HG03354 (cell line): Measurements from ENCODE around the gene EIPR1.

Experiments
- ATAC-seq: cut with Tn5 transposase; IDR thresholded peaks from one replicate; pipeline ENCODE4 v1.9.1; 2021; ENCODE audit warnings: mild to moderate bottlenecking; ENCODE audit not compliant: unreplicated experiment, poor library complexity, severe bottlenecking

Gene EIPR1

DNA sequence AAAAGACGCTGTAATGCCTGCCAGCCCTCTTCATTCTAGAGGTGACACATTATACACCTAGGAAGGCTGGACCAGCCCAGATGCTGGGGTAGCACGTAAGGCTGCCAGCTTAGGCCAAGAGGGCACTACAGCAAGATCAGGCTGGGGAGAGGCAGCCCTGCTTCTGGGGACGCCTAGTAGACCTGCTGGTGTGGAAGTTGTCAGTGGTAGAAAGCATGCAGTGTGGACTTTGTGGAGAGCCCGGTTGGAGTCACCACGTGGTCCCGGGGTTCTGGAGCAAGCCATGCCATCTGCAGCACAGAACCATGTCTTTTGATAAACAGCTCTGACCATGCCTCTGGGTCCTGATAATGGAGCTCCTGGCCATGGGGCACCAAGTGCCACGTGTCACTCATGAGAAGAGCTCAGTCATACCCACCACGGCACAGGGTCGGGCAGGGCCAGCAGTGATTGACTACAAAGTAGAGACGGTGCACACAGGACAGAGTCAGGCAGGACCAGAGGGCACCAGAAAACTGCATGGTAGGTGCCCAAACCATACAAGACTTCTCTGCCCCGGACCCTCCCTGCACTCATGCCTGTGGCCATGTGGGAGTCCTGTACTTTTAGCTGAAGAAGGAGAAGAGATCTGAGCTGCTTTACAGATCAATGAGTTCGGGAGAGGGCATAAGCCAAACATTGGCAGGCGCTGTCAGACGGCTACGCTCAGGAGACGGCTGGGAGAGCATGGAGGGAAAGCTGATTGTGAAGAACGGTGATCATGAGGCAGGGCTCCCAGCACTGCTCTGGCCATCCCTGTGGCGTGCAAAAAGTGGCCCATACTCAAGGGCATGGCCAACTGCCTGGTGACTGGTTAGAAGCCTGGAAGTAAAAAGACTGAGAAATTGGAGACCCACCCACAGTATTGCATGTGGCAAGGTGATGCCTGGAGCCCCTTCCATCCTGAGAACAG is 114.9 kb downstream of the EIPR1 start:
- no peak for ATAC-seq

DNA sequence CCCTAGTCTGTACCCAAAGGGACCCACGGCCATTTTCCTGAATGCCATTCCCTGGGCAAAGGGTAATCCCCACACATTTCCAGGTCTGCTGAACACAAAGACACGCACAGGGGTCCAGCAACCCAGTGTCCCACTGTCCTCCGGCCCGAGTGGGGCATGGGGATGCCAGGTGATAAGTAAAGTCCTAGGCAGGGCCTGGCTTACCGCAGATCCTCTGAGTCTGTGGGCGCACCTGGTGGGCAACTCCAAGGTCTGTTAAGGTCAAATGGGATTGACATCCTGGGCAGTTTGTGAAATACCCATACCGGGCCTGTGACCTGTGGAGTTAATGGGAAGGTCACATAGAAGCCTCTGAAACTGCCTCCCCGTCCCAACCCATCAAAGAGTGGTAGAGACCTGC is 116.1 kb downstream of the EIPR1 start:
- no peak for ATAC-seq

DNA sequence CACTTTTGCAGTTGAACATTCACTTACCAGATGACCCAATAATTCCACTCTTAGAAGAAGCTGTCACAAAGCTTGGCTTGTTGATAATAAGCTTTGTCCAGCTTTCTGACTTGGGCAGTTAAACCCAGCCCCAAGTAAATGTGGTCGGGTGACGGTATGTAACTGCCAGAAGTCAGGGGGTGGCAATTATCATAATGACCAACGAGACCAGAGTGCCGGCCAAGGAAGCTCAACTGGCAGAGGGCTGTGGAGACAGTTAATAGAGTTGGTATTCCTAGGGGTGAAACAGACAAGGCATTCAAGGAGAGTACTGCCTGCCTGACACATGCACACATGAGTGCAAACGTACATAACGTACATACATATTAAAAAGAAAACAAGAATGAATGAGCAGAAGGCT is 116.7 kb downstream of the EIPR1 start:
- no peak for ATAC-seq

DNA sequence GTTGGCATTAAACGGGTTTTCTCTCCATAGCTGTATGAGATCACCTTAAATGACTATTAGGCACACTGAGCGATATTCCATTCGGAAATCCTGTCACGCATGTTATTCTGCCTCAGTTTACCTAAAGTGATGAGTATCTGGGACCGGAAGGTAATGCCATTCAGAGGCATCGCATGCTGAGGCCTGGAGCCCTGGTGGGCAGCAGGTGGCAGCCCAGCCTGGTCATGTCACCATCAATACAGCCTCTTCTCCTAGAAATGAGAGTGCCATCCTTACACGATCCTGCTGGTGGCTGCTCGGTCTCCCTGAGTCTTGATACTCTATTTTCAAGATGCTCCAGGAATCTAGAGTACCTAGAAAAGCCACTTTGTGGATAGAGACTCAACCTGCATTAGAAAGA is 119.8 kb downstream of the EIPR1 start:
- ATAC-seq: no peak

DNA sequence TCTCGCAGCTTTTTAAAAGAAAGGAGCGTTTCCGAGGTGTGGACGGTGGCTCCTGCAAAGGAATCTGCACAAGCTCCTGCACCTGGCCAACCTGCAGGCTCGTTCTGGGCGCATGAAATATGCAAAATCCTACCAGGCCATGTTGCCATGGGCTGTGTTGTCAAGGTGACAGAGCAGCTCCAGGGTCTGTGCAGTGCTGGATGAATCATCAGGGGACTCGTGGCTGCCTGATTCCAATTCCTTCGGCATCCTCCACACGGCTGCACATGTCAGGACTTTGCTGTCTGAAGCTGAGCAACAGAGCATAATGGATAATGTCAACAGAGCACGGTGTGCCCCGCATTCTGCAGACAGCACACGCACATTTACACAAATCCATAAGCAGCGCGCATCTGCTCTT is 120.5 kb downstream of the EIPR1 start:
- no peak for ATAC-seq

DNA sequence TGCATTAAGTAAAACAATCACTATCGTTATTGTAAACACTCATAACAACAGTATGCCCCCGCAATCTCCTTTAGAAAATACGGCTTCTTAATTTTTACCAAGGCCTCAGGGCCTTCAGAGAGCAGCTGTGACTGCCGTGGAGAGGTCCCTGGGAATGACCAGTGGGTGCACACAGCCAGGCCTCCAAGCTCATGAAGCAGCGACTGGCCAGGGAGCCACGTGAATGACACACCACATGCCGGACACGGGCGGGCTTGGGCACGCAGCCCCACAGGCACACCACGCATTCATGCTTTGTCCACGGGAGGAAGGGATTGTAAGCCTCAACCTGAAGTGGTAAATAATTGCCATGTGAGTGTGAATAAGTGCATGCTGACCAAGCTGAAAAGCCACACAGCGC is 121.0 kb downstream of the EIPR1 start:
- no peak for ATAC-seq

DNA sequence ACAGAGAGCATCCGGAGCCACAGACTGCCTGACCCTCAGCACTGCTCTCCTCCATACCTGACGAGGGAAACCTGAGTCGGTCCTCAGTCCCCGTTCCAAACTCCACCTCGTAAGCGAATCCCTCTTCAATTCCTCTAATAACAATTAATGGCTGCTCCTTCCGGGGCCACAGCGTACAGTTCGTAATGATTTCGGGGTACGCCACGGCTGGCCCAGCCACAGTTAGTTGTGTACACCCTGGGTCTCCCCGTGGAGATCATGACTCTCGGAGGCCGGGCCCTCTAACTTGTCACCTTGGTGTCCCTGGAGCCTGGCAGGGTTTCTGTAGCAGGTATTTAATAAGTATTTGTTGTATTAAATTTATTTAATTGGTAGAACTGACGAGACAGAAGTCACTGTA is 121.5 kb downstream of the EIPR1 start:
- no peak for ATAC-seq

DNA sequence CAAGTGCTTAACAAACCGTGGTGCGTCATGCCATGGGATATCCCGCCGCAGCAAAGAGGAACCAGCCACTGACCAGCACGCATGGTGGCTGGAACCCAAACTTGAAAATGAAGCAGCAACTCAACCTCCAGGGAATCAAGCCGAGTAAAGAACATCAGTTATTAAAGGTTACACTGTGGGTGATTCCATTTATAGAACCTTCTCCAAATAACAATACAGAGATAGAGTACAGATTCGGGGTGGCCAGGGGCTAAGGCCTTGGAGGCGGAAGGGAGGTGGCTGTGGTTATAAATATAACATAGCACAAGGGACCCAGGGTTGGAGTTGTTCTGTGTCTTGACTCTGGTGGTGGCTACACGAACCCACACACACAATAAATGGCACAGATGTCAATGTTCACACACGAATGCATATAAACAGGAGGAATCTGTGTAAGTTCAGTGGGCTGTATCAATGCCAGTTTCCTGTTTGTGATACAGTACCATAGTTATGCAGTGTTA is 123.1 kb downstream of the EIPR1 start:
- ATAC-seq: peak; percentile 83

DNA sequence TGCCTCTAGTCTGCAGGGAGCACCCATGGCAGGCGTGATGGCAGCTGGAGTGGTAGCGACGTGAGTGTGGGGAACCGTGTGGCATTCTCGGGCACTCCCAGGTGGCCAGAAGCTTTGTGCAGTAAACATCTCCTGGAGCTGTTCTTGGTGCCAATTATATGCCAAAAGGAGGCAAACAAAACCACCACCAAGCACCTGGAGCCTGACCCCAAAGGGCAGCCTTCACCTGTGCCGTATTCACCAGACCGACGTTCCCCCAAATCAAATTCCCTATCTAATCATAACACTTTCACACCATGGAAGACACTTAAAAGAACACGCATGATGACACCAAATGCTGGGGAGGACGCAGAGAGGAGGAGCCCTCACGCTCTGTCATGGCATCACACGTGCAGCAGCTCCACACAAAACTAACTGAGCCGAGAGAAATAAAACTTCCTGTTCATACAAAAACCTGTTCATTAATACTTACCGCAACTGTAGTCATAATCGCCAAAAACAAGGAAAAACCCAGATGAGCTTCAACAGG is 123.6 kb downstream of the EIPR1 start:
- ATAC-seq: peak; percentile 1

DNA sequence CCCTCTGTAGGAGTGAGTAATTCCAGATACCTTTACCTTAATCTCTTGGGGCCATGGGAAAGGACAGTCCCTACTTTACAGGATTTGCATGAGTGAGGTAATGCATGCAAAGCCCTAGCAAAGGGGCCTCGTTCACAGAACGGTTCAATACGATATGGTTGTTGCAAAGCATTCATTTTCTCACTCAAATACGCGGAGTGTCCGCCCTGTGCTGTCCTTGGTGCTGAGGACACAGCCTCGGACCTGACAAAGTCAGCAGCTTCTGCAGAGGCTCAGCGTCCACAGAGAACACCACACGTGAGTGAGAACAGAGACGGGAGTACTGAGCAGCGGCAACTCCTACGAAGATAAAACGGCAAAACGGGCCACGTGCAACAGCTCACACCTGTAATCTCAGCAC is 125.7 kb downstream of the EIPR1 start:
- ATAC-seq: no peak

DNA sequence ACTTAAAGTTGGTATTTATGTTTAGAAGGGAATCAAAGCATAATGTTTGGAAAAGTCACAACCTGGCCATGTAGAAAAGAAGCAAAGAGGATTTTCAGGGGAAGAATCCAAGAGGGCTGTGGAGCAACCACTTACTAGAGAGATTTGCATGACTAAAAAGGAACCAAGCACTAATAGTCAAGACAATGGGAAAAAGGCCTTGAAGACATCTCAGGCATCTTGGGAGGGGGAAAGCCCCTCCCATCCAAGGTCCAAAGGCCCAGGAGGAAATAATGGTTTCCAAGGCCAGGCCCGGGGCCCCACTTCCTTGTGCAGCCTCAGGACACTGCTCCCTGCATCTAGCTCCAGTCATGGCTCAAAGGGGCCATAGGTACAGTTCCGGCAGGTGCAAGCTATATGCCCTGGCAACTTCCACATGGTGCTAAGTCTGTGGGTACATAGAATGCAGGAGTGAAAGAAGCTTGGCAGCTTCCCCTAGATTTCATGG is 128.1 kb downstream of the EIPR1 start:
- no peak for ATAC-seq

DNA sequence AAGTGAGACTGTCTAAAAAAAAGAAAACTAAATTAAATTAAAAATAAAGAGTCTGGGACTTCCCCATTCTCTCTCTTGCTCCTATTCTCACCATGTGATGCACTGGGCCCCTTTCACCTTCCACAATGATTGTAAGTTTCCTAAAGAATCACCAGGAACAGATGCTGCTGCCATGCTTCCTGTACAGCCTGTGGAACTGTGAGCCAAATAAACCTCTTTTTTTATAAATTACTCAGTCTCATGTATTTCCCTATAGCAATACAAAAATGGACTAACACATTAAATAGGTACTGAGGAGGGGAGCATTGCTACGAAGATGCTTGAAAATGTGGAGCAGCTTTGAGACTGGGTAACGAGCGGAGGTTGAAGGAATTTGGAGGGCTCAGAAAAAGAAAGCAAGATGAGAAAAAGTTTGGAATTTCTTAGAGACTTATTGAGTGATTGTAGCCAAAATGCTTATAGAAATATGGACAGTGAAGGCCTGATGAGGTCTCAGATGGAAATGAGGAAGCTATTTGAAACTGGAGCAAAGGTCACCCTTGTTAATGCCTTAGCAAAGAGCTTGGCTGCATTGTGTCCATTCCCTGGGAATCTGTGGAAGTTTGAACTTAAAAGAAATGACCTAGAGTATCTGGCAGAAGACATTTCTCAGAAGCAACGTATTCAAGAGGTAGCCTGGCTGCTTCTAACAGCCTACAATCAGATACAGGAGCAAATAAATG is 128.7 kb downstream of the EIPR1 start:
- no peak for ATAC-seq

DNA sequence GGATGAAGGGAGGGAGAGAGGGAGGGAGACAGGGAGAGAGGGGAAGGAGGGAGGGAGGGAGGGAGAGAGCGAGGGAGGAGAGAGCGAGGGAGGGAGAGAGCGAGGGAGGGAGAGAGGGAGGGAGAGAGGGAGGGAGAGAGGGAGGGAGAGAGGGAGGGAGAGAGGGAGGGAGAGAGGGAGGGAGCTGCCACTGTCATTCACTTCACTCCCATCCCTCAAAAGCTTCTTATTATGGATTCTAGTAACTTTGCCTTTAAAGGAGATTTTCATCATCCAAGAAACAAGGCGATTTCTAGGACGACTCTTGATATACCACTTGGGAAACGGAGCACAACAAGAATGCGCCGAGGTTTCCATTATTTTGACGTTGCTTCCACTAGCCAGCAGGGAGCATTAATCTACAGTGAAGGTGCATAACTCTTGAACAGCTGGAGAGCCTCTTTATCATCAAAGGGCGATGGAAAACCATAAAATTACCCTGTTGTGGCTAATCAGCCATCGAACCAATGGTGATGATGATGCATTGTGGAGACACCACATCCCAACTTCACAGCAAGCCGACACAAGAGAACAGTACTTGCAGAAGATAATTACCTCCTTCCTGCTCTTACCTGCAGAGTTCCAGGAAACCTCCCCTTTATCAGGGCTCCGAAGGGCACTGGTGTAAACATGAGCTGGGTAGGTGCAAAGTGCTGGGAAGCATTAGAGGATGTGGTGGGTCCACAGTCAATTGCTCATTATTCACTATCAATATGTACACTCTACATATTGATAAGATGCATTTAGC is 130.5 kb downstream of the EIPR1 start:
- no peak for ATAC-seq

DNA sequence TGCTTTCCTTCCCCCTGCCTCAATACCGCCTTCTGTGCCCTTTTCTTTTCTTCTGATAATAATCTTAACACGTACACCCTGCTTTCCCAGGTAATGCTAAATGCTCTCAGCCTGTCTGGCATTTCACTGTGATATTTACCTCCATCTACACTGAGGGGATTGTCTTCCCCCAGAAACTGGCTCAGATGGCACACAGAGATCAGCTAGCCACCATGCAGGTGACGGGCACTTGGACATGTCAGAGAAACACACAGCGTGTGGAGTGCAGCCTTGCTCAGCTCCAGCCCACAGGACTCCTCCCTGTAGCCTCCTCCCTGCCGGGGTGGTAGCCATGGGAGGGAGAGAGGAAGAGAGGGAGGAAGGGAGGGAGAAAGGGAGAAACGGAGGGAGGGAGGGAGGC is 131.2 kb downstream of the EIPR1 start:
- ATAC-seq: no peak

DNA sequence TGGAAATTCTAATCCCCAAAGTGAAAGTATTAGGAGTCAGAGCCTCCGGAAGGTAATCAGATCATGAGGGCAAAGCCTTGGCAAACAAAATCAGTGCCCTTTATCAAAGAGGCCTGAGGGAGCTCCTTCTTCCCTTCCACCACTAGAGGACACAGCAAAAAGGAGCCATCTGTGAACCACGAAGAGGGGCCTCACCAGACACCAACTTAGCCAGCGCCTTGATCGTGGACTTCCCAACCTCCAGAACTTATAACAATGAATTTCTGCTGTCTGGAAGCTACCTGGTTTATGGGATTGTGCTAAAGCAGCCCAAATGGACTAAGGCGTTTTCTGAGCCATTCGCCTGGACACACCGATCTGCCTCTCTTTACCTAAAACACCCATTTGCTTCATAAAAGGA is 133.1 kb downstream of the EIPR1 start:
- no peak for ATAC-seq

DNA sequence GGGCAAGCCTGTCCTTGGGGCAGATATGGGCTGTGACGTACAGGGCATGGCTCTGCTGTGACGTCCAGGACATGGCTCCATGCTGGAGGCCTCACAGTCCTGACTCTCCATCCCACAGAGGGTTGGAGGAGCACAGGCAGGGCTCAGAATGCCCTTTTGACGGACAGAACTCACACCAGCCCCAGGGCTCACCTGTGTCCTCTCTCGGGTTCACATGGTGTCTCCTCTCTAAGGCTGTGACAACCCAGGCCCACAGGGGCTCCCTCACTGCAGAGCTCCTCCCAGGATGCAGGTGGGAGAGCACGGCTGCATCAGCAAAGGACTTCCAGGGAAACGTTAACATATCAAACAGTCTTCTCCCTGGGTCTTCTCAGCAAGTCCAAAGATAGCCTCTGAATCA is 133.8 kb downstream of the EIPR1 start:
- no peak for ATAC-seq

DNA sequence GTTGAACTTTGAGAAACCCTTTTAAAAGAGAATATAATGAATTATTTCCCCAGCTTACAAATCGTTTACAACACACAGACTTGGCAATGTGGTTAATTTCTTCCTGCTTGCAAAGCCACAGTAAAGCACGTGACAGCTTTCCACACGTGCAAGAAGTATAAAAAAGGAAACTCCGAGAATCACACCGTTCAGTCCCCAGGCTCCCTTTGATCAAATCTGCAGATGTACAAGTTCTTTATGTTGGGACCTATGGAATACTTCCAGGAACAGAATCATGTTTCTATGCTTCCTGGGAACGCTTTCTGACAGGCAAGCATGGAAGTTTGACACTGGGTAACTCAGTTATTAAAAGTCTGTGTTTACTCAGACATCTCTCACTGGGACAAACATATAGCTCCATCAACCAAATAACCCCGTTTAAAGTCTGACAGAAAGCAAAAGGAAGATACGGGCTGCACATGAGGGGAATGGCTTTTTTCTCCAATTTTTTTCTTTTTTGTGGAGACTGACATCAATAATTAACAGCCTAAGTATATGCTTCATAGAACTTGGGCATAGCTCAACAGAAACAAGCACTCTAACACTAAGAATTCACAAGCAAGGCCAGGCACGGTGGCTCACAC is 134.8 kb downstream of the EIPR1 start:
- ATAC-seq: peak; percentile 83

DNA sequence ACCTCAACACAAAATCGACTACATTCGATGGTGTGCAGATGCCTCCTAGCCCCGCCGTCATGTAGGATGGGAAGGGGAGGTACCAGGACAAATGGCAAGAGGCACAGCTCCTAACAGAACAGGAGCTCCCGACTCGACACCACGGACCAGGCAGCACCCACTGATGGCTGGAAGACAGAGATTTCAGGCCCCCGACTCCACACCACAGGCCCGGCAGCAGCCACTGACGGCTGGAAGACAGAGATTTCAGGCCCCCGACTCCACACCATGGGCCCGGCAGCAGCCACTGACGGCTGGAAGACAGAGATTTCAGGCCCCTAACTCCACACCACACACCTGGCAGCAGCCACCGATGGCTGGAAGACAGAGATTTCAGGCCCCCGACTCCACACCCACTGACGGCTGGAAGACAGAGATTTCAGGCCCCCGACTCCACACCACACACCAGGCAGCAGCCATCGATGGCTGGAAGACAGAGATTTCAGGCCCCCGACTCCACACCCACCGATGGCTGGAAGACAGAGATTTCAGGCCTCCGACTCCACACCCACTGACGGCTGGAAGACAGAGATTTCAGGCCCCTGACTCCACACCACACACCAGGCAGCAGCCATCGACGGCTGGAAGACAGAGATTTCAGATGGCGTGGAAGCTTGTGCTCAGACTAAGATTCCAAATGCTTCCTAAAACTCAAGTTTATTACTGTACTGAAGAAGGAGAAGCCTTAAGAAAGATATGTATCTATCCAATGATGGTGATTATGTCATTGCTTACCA is 135.5 kb downstream of the EIPR1 start:
- ATAC-seq: peak; percentile 12
